Measurements from ENCODE around the gene SPRED2. TPM values are rescaled to one million over a fixed set of nuclear protein-coding genes. Genes with fewer than 3 reads are reported as not detected.

Gene SPRED2
- total and polyA plus RNA-seq, 3 donors from 2014 or later: 10.0 to 14.1 (median 11.3) TPM

- peak overlapping the region; percentile 76 to 85 for H3K4me3 ChIP-seq
- peaks cover 10% of the 10 kb centered on the region for H3K4me1 ChIP-seq
- H3K9me3 ChIP-seq: no peaks in the 10 kb centered on the region
- TF ChIP-seq POLR2A (IDR thresholded peaks at IDR 0.05) (no peak), CTCF (IDR thresholded peaks at IDR 0.05) (no peak)
- peak overlapping the region; percentile 59 to 95 for H3K27ac ChIP-seq
- H3K27me3 ChIP-seq: no peaks in the 10 kb centered on the region
- H3K36me3 ChIP-seq (ENCODE audit: low read depth, missing control alignments): no peaks in the 10 kb centered on the region
- no peak for DNase-seq
- intact Hi-C loops (cut with DNase I; ENCODE audit: low total_unique reads): no loop called here
- WGBS, 2 donors: 1 to 5% methylated on average over 12 of the region's 12 CpGs
Observed at GRCh38 chr2:65436824-65437221, 4.4 kb upstream of the SPRED2 start.

GRCh38 chr2:65436169-65436823 is 3.9 kb upstream of the SPRED2 start:
- no peaks in the 10 kb centered on the region for H3K9me3 ChIP-seq
- no peaks in the 10 kb centered on the region for H3K36me3 ChIP-seq (ENCODE audit: low read depth, missing control alignments)
- H3K4me1 ChIP-seq: peaks cover 10% of the 10 kb centered on the region
- DNase-seq: peak; percentile 86
- H3K4me3 ChIP-seq: peak overlapping the region; percentile 76 to 85
- no peaks in the 10 kb centered on the region for H3K27me3 ChIP-seq
- 1 to 6% methylated on average over 2 to 52 of the region's 65 CpGs for WGBS, 2 donors
- peak overlapping the region; percentile 59 to 95 for H3K27ac ChIP-seq
- no peak for TF ChIP-seq POLR2A (IDR thresholded peaks at IDR 0.05)
- TF ChIP-seq CTCF (IDR thresholded peaks at IDR 0.05): no peak
- intact Hi-C loops (cut with DNase I; ENCODE audit: low total_unique reads): no loop called here

- H3K4me3 ChIP-seq: peak overlapping the region; percentile 76 to 85
- 0% methylated on average over 2 to 34 of the region's 42 CpGs for WGBS, 2 donors
- H3K9me3 ChIP-seq: no peaks in the 10 kb centered on the region
- TF ChIP-seq CTCF (IDR thresholded peaks at IDR 0.05) (no peak), POLR2A (IDR thresholded peaks at IDR 0.05) (no peak)
- peak overlapping the region; percentile 59 to 95 for H3K27ac ChIP-seq
- peak; percentile 89 for DNase-seq
- peaks cover 10% of the 10 kb centered on the region for H3K4me1 ChIP-seq
- no peaks in the 10 kb centered on the region for H3K36me3 ChIP-seq (ENCODE audit: low read depth, missing control alignments)
- intact Hi-C loops (cut with DNase I; ENCODE audit: low total_unique reads): no loop called here
- H3K27me3 ChIP-seq: no peaks in the 10 kb centered on the region
Observed at GRCh38 chr2:65435625-65436168, 3.3 kb upstream of the SPRED2 start.

GRCh38 chr2:65434592-65435241 is 2.3 kb upstream of the SPRED2 start:
- Histone ChIP-seq H3K27me3 (no peaks in the 10 kb centered on the region), H3K36me3 (ENCODE audit: low read depth, missing control alignments) (no peaks in the 10 kb centered on the region), H3K4me1 (peaks cover 15% of the 10 kb centered on the region), H3K4me3 (no peak overlapping the region), H3K27ac (no peak overlapping the region), H3K9me3 (no peaks in the 10 kb centered on the region)
- intact Hi-C loops (cut with DNase I; ENCODE audit: low total_unique reads): loop anchor here (5.0 kb wide), 1 partner anchor 172 kb away; no protein-coding TSS in a partner anchor
- TF ChIP-seq CTCF (IDR thresholded peaks at IDR 0.05) (no peak), POLR2A (IDR thresholded peaks at IDR 0.05) (no peak)
- WGBS, 2 donors: 60 to 82% methylated on average over 2 to 3 of the region's 3 CpGs
- DNase-seq: no peak

Data from testis (tissue), 3 donors.